Activated naive CD8-positive, alpha-beta T cell treated with anti-CD3 and anti-CD28 coated beads for 36 hours (primary cell): ENCODE data around the gene CD6. TPM values are rescaled to one million over a fixed set of nuclear protein-coding genes. Genes with fewer than 3 reads are reported as not detected.
A peak's percentile ranks its signal among the peaks of the same experiment; 100 is the strongest.

Source experiments
- DNase-seq: peaks from one replicate; pipeline ENCODE4 v3.0.0; 2021
- H3K27ac Mint-ChIP-seq: one replicate; pipeline ENCODE4 v1.8.0; 2022; ENCODE audit warnings: mild to moderate bottlenecking, moderate library complexity, mixed read lengths
- H3K27me3 Mint-ChIP-seq: one replicate; pipeline ENCODE4 v1.8.0; 2022; ENCODE audit warnings: mild to moderate bottlenecking, mixed read lengths
- H3K36me3 Mint-ChIP-seq: one replicate; pipeline ENCODE4 v1.8.0; 2021; ENCODE audit warnings: mild to moderate bottlenecking, mixed read lengths
- H3K4me1 Mint-ChIP-seq: one replicate; pipeline ENCODE4 v1.8.0; 2021; ENCODE audit warnings: mixed read lengths
- H3K4me3 Mint-ChIP-seq: one replicate; pipeline ENCODE4 v1.8.0; 2022; ENCODE audit warnings: mild to moderate bottlenecking, moderate library complexity, mixed read lengths
- H3K9me3 Mint-ChIP-seq: one replicate; pipeline ENCODE4 v1.8.0; 2022; ENCODE audit warnings: mixed read lengths
- total RNA-seq, 2 experiments: library from RNA; stranded (reverse); gene quantifications; one replicate each; pipeline ENCODE4 v1.2.3, GENCODE V29; 2021

The CD6 gene
- total RNA-seq, 2 experiments from 2014 or later: 167 to 169 TPM

- H3K4me3 Mint-ChIP-seq: no peak overlapping the region
- H3K4me1 Mint-ChIP-seq: peaks cover 57% of the 10 kb centered on the region
- peaks cover 52% of the 10 kb centered on the region for H3K36me3 Mint-ChIP-seq
- H3K9me3 Mint-ChIP-seq: no peaks in the 10 kb centered on the region
- peak overlapping the region; percentile 38 for H3K27ac Mint-ChIP-seq
- no peak for DNase-seq
- H3K27me3 Mint-ChIP-seq: no peaks in the 10 kb centered on the region
These were observed 25.1 kb downstream of the CD6 start for GRCh38 chr11:60996381-60997138.

GRCh38 chr11:61000426-61000825 lies 28.9 kb downstream of the CD6 start:
- peaks cover 65% of the 10 kb centered on the region for H3K4me1 Mint-ChIP-seq
- H3K27me3 Mint-ChIP-seq: no peaks in the 10 kb centered on the region
- H3K27ac Mint-ChIP-seq: peak overlapping the region; percentile 49
- no peaks in the 10 kb centered on the region for H3K9me3 Mint-ChIP-seq
- no peak for DNase-seq
- peaks cover 60% of the 10 kb centered on the region for H3K36me3 Mint-ChIP-seq
- no peak overlapping the region for H3K4me3 Mint-ChIP-seq

- Mint-ChIP-seq H3K27me3 (no peaks in the 10 kb centered on the region), H3K9me3 (no peaks in the 10 kb centered on the region), H3K4me1 (peaks cover 73% of the 10 kb centered on the region), H3K4me3 (no peak overlapping the region), H3K36me3 (peaks cover 54% of the 10 kb centered on the region), H3K27ac (peak overlapping the region; percentile 91)
- DNase-seq: no peak
These were observed 30.5 kb downstream of the CD6 start for GRCh38 chr11:61001931-61002330.

GRCh38 chr11:61002598-61002997 lies 31.1 kb downstream of the CD6 start:
- Mint-ChIP-seq H3K36me3 (peaks cover 58% of the 10 kb centered on the region), H3K27me3 (no peaks in the 10 kb centered on the region), H3K27ac (peak overlapping the region; percentile 91), H3K4me3 (no peak overlapping the region), H3K9me3 (no peaks in the 10 kb centered on the region), H3K4me1 (peaks cover 78% of the 10 kb centered on the region)
- DNase-seq: no peak

GRCh38 chr11:61004180-61004611 lies 32.7 kb downstream of the CD6 start:
- peak overlapping the region; percentile 71 for H3K4me3 Mint-ChIP-seq
- peak overlapping the region; percentile 91 for H3K27ac Mint-ChIP-seq
- peaks cover 64% of the 10 kb centered on the region for H3K36me3 Mint-ChIP-seq

GRCh38 chr11:61004761-61005181 lies 33.3 kb downstream of the CD6 start:
- peak overlapping the region; percentile 91 for H3K27ac Mint-ChIP-seq
- H3K4me1 Mint-ChIP-seq: peaks cover 83% of the 10 kb centered on the region
- no peaks in the 10 kb centered on the region for H3K9me3 Mint-ChIP-seq
- no peaks in the 10 kb centered on the region for H3K27me3 Mint-ChIP-seq
- DNase-seq: no peak
- H3K4me3 Mint-ChIP-seq: peak overlapping the region; percentile 71
- peaks cover 69% of the 10 kb centered on the region for H3K36me3 Mint-ChIP-seq

More at GRCh38 chr11:61004180-61004611, 32.7 kb downstream of the CD6 start:
- Mint-ChIP-seq H3K27me3 (no peaks in the 10 kb centered on the region), H3K4me1 (peaks cover 78% of the 10 kb centered on the region), H3K9me3 (no peaks in the 10 kb centered on the region)
- DNase-seq: no peak

- peaks cover 64% of the 10 kb centered on the region for H3K36me3 Mint-ChIP-seq
- peaks cover 74% of the 10 kb centered on the region for H3K4me1 Mint-ChIP-seq
- no peaks in the 10 kb centered on the region for H3K9me3 Mint-ChIP-seq
- DNase-seq: no peak
- H3K4me3 Mint-ChIP-seq: peak overlapping the region; percentile 11
- peak overlapping the region; percentile 72 for H3K27ac Mint-ChIP-seq
- H3K27me3 Mint-ChIP-seq: no peaks in the 10 kb centered on the region
These were observed 36.0 kb downstream of the CD6 start for GRCh38 chr11:61007383-61007955.

- Mint-ChIP-seq H3K27ac (peak overlapping the region; percentile 72), H3K9me3 (no peaks in the 10 kb centered on the region), H3K4me3 (peak overlapping the region; percentile 73), H3K4me1 (peaks cover 66% of the 10 kb centered on the region), H3K36me3 (peaks cover 58% of the 10 kb centered on the region), H3K27me3 (no peaks in the 10 kb centered on the region)
- DNase-seq: no peak
These were observed 36.7 kb downstream of the CD6 start for GRCh38 chr11:61007956-61008896.

GRCh38 chr11:61008971-61009370 lies 37.5 kb downstream of the CD6 start:
- Mint-ChIP-seq H3K27ac (peak overlapping the region; percentile 65), H3K4me1 (peaks cover 60% of the 10 kb centered on the region), H3K4me3 (no peak overlapping the region), H3K9me3 (no peaks in the 10 kb centered on the region), H3K36me3 (peaks cover 53% of the 10 kb centered on the region), H3K27me3 (no peaks in the 10 kb centered on the region)
- no peak for DNase-seq

- no peaks in the 10 kb centered on the region for H3K27me3 Mint-ChIP-seq
- no peaks in the 10 kb centered on the region for H3K9me3 Mint-ChIP-seq
- peaks cover 50% of the 10 kb centered on the region for H3K36me3 Mint-ChIP-seq
- peaks cover 54% of the 10 kb centered on the region for H3K4me1 Mint-ChIP-seq
- DNase-seq: no peak
- H3K4me3 Mint-ChIP-seq: no peak overlapping the region
- peak overlapping the region; percentile 65 for H3K27ac Mint-ChIP-seq
These were observed 38.2 kb downstream of the CD6 start for GRCh38 chr11:61009392-61010275.

- peaks cover 49% of the 10 kb centered on the region for H3K36me3 Mint-ChIP-seq
- DNase-seq: no peak
- no peaks in the 10 kb centered on the region for H3K9me3 Mint-ChIP-seq
- H3K4me1 Mint-ChIP-seq: peaks cover 44% of the 10 kb centered on the region
- H3K4me3 Mint-ChIP-seq: no peak overlapping the region
- no peaks in the 10 kb centered on the region for H3K27me3 Mint-ChIP-seq
- peak overlapping the region; percentile 63 for H3K27ac Mint-ChIP-seq
These were observed 39.2 kb downstream of the CD6 start for GRCh38 chr11:61010466-61011228.

- Mint-ChIP-seq H3K27ac (peak overlapping the region; percentile 63), H3K27me3 (no peaks in the 10 kb centered on the region), H3K36me3 (peaks cover 52% of the 10 kb centered on the region), H3K9me3 (no peaks in the 10 kb centered on the region), H3K4me1 (peaks cover 36% of the 10 kb centered on the region), H3K4me3 (no peak overlapping the region)
- DNase-seq: no peak
These were observed 39.9 kb downstream of the CD6 start for GRCh38 chr11:61011229-61011870.

GRCh38 chr11:61011950-61012736 lies 40.7 kb downstream of the CD6 start:
- Mint-ChIP-seq H3K27me3 (no peaks in the 10 kb centered on the region), H3K27ac (peak overlapping the region; percentile 80), H3K4me1 (peaks cover 29% of the 10 kb centered on the region), H3K9me3 (no peaks in the 10 kb centered on the region), H3K36me3 (peaks cover 47% of the 10 kb centered on the region), H3K4me3 (no peak overlapping the region)
- no peak for DNase-seq
